IPS DF 19.7 (cell line): ENCODE data around the gene NCOA1.
"Not testable (repeated sequence)": the region's sequence is repeated elsewhere in the genome, so short reads cannot be mapped to it uniquely, and the experiment has no call there.

Experiments used
- DNase-seq: peaks from one replicate; pipeline ENCODE4 v3.0.0-alpha.2; 2013; ENCODE audit warnings: low read depth, low spot score

NCOA1 gene

GRCh38 chr2:24474053-24474452 is 17.0 kb upstream of the NCOA1 start:
- DNase-seq, result no peak

GRCh38 chr2:24477229-24477628 is 13.8 kb upstream of the NCOA1 start:
- no peak for DNase-seq

GRCh38 chr2:24478243-24478642 is 12.8 kb upstream of the NCOA1 start:
- no peak for DNase-seq

- DNase-seq, result no peak
Measured at GRCh38 chr2:24480245-24480644, 10.8 kb upstream of the NCOA1 start.

- DNase-seq, result no peak
Measured at GRCh38 chr2:24482251-24482971, 8.6 kb upstream of the NCOA1 start.

- no peak for DNase-seq
Measured at GRCh38 chr2:24482972-24483300, 8.1 kb upstream of the NCOA1 start.

- not testable (repeated sequence) for DNase-seq
Measured at GRCh38 chr2:24484677-24485076, 6.4 kb upstream of the NCOA1 start.

GRCh38 chr2:24485197-24485596 is 5.9 kb upstream of the NCOA1 start:
- DNase-seq, result no peak

GRCh38 chr2:24486636-24487205 is 4.3 kb upstream of the NCOA1 start:
- no peak for DNase-seq

GRCh38 chr2:24489465-24490180 is 1.4 kb upstream of the NCOA1 start:
- no peak for DNase-seq

GRCh38 chr2:24490181-24490689 is 819 bp upstream of the NCOA1 start:
- no peak for DNase-seq

GRCh38 chr2:24491542-24492420 is 727 bp downstream of the NCOA1 start:
- no peak for DNase-seq

GRCh38 chr2:24492421-24493279 is 1.6 kb downstream of the NCOA1 start:
- DNase-seq, result no peak

- DNase-seq, result no peak
Measured at GRCh38 chr2:24493713-24494112, 2.7 kb downstream of the NCOA1 start.

GRCh38 chr2:24494410-24494809 is 3.4 kb downstream of the NCOA1 start:
- DNase-seq, result no peak

- no peak for DNase-seq
Measured at GRCh38 chr2:24495451-24495850, 4.4 kb downstream of the NCOA1 start.

GRCh38 chr2:24496959-24497358 is 5.9 kb downstream of the NCOA1 start:
- no peak for DNase-seq

- no peak for DNase-seq
Measured at GRCh38 chr2:24497685-24498084, 6.6 kb downstream of the NCOA1 start.

GRCh38 chr2:24498121-24498520 is 7.1 kb downstream of the NCOA1 start:
- no peak for DNase-seq

- DNase-seq, result no peak
Measured at GRCh38 chr2:24501813-24502212, 10.8 kb downstream of the NCOA1 start.
